Retina (tissue), 1 donor: ENCODE data around the gene SLC35F3.

Source experiments
- DNase-seq: peaks from one replicate; pipeline ENCODE4 v3.0.0-alpha.2; 2016

The SLC35F3 gene

DNA sequence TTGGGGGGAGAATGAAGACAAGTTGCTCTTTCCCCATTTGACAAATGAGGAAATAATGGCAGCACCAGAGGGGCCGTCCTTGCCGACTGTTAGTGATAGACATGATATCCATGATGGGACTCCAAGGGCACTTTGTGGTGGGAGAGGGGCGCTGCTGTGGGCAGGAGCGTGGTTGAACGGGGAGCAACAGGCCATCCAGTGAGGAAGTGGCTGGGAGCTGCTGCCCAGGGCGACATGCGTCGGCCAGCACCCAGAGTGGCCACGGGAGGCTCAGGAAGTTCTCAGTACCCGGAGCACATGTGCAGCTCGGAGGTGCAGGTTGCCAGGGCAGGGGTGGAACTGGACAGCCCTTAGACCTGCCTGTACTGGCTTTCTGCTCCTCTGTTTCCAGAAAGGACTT, 71.0 kb downstream of the SLC35F3 start:
- DNase-seq, result no peak

GRCh38 chr1:233981042-233981675, 76.7 kb downstream of the SLC35F3 start:
- DNase-seq, result no peak

GRCh38 chr1:233982827-233983518, 78.5 kb downstream of the SLC35F3 start:
- DNase-seq, result no peak

DNA sequence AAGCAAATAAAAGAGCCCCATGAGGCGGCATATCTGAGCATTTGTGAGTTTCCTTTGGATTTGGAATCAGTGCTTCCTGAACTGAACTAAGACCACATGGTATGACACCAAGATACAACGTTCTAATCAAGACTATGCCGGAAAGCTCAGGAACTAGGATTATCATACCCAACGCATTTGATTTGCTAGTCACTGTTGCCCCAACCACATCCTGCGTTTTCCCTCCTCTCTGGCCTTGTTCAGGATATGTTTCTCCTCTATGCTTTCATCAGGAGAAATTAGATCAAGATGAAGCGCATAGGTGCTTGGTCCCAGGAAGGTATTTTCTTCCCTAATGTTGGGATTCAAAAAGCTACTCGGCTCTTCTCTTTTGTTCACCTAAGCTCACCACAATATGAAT, 79.3 kb downstream of the SLC35F3 start:
- no peak for DNase-seq

DNA sequence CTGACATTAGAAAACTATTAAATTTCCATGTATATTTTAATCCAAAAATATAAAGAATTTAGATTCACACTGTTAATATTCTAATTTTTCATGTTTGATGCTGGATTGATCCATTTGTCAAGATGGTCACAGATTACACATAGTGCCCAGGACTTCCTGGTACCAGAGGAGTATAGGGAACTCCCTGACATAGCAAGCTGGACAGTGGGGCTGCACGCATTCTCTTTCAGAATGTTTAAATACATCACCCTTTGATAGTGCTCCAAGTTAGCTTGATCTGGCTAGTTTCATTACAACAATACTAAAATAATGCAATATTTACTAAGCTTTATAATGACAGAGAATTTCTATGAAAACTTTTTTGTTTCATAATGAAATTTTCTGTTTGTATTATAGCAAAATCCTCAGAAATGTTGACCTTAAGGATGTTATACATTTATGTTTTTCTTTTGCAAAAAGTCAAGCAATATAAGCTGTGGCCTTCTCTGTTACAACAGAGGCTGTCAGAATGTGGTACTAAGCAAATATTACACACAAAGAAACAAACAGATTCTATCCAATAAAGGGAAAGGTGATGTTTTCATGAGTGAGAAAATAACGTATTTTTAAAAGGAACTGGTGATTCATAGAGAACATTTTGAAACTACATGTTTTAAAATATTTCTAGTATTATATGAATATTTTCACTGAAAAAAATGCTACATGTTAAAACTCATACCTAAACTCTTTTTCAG, 84.7 kb downstream of the SLC35F3 start:
- no peak for DNase-seq

GRCh38 chr1:233990486-233990885, 86.0 kb downstream of the SLC35F3 start:
- no peak for DNase-seq

- DNase-seq, result no peak
These were observed 89.2 kb downstream of the SLC35F3 start for GRCh38 chr1:233993651-233994050.

DNA sequence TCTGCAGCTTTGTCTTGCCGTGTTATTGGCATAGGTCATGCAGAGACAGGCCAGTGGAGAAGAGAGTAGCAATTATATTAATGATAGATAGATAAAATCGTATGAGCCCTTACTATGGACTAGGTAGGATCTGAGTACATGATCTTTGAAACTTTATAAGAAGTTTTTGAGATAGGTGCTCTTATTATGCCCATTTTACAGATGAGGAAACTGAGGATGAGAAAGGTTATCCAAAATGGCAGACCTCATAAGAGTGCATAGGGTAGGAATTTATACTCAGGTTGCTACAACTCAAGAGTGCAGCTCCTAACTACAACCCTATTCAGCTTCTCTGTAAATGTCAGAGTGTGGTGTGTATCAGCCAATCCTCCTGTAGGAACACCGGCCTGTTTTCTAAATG, 89.6 kb downstream of the SLC35F3 start:
- no peak for DNase-seq

GRCh38 chr1:233998456-233998855, 94.0 kb downstream of the SLC35F3 start:
- DNase-seq, result no peak

DNA sequence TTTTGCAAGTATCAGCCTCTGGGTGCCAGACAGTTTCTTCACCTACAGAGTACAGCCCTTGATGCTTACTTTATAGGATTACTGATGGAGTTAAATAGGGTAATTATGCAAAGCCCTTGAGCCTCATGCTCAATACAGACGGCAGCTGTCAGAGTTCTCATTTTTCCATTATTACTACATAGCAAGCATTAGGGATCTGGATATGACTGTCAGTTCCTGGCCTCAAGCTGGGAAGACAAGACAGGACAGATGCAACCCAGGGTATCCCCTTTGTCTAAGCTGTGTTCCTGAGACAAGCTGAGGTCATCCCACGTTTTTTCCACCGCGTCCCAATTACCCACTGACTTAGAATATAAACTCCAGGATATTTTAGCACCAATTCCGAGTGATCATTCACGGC, 94.4 kb downstream of the SLC35F3 start:
- DNase-seq, result peak; percentile 63

DNA sequence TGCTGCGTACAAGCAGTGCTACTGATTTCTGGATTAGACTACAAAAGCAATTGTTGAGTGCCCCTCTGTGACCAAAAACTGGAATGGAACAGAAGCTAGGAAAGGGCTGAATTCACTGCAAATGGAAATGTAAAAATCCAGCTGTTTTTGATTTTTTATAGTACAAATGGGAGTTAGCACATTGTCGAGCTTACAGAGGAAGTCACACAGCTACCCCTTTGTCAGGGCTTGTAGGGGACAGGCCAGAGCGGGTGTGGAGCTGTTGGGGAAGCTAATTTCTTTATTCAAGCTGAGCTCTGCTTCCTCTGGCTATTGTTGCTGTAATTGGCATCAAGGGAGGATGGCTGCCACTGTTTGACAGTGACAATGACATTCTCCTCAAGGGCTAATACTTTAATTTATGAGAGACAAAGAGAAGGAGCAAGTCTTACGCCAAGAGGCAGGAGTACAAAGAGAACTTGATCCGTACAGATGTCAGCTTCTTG, 96.1 kb downstream of the SLC35F3 start:
- peak; percentile 77 for DNase-seq

DNA sequence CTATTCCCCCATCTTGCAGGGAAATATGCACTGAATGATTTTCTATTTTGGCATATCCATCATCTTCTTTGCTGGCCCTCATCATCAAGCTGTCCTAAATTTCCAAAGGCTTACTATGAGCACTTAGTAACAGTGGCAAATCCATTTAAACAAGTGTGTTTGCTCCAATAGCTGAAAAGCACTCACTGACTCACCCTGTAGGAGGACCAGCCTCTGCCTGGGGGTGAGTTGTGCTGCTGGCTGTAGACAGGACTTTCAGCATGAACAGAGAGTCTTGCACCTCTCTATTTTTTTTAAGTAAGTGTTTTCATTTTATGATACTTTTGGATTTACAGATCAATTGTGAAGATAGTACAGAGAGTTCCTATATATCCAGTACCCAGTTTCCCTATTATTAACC, 97.3 kb downstream of the SLC35F3 start:
- DNase-seq, result no peak

DNA sequence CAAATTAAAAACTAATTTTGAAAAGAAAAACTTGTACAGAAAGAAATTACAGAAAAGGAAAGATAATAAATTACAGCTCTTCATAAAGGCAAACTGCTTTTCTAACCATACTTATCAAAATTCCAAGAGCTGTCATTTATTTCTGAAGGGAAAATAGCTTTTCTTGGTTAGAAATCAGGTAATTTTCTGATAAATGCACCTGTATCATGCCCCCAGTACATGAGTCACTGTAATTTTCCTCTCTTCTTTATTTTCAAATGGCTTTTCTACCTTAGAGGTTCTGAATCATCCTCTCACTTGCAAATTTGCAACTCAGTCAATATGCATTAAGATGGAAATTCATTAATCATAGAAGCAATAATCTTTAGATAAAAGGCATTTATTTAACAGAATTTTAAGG, 100.1 kb downstream of the SLC35F3 start:
- DNase-seq, result no peak

- DNase-seq, result no peak
These were observed 103.2 kb downstream of the SLC35F3 start for GRCh38 chr1:234007684-234008083.

- no peak for DNase-seq
These were observed 104.1 kb downstream of the SLC35F3 start for GRCh38 chr1:234008591-234008990.

GRCh38 chr1:234009668-234010067, 105.2 kb downstream of the SLC35F3 start:
- no peak for DNase-seq

DNA sequence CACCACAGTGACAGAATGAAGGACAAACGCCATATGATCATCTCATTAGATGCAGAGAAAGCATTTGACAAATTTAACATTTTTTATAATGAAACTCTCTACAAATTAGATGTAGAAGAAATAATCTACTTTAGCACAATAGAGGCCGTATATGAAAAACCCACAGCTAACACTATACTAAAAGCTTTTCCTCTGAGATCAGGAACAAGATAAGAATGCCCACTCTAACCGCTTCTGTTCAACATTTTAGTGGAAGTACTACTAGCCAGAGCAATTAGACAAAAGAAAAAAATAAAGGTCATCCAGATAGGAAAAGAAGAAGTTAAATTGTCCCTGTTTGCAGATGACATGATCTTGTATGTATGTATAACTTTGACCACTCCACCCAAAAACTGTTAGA, 109.7 kb downstream of the SLC35F3 start:
- DNase-seq, result no peak

GRCh38 chr1:234018816-234019215, 114.3 kb downstream of the SLC35F3 start:
- DNase-seq, result no peak

GRCh38 chr1:234019387-234019786, 114.9 kb downstream of the SLC35F3 start:
- no peak for DNase-seq

DNA sequence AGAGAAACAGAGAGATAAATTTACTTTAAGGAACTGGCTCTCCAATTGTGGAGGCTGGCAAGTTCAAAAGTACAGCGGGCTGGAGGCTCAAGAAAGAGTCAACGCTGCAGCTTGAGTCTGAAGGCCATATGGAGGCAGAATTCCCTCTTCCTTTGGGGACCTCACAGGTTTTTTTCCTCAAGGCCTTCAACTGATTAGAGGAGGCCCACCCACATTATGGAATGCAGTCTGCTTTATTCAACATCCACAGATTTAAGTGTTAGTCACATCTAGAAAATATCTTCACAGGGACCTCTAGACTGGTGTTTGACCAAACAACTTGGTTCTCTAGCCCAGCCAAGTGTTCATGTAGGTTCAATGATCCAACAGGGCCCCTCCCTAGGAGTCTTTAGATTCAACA, 117.8 kb downstream of the SLC35F3 start:
- no peak for DNase-seq

GRCh38 chr1:234039603-234040002, 135.1 kb downstream of the SLC35F3 start:
- no peak for DNase-seq

DNA sequence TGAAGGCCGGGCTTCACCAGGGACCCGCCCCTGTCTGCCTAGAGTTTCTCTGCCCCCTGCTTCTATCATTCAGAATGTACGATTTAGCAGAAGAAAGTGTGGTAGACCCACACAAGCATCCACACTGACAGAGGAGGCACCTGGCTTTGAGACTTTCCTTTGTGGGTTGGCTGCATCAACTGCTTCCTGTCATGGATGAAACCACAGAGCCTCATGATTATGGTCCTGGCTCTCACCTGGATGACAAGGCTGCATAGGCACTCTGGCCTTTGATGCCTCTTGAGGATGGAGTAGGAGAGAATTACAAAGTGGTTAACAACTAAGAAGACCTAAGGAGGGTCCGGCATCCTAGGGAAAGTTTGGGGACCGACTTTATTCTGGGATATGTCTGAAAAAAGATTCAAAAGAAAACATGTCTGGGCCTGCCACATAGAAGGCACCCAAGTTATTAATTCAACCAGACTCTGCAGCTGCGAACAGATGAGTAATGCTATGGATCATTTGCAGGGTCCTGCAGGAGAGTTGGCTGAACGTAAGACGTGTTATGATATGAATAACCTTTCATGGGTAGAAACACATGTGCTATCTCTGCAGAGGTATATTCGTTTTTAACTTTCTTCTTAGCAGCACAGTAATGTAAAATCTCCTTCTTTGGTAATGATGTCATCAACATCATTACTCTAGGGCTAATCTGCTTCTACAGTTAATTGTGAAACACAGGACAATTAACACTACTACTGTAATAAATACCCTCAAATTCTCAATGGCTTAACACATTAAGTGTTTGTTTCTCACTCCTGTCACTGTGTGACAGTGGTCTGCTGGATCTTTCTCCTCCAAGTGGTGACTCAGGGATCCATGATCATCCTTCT, 136.2 kb downstream of the SLC35F3 start:
- no peak for DNase-seq

DNA sequence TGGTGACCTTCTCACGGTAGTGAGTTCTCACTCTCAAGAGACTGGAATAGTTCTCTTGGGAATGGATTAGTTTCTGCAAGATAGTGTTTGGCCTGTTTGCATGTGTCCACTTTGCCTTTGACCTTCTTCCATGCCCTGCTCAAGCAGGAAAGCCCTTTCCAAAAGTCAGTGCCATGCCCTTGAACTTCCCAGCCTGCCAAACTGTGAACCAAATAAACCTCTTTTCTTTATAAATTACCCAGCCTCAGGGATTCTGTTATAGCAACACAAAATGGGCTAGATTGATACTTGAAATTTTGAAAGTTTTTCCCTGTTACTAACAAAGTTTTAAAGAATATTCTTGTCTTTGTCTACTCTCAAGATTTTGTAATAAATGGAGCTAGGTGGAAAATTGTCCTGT, 139.6 kb downstream of the SLC35F3 start:
- DNase-seq, result no peak
